GM21390 (cell line): ENCODE data around the gene VAPB.
"Not testable (repeated sequence)": the region's sequence is repeated elsewhere in the genome, so short reads cannot be mapped to it uniquely, and the experiment has no call there.

Experiments
- ATAC-seq: cut with Tn5 transposase; IDR thresholded peaks from one replicate; pipeline ENCODE4 v1.9.1; 2021; ENCODE audit not compliant: unreplicated experiment

The VAPB gene

DNA sequence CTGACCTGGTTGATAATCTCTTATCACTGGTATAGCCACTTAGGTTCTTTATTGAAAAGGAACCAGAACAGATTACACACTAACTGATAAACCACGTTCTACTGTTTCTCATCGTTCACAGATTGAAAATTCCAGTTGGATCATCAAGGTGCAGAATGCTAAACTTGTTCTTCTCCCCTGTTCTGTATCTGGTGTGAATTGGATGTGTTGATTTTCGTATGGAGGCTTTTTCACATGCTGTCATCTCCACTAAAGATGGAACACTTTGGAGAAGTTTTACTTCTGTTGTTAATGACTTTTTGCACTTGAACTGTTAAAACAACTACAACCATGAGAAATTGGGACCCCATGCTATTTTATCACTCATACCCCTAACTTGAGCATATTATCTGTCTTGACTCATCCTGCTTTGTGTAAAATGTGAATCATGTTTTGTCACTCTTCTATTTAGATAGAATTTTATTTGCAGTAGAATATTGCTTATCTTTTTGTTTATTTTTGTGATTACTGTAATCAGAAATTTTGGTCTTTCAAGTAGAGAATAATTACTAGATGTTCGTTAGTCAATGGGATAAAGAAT lies 17.5 kb downstream of the VAPB start:
- ATAC-seq, result no peak

DNA sequence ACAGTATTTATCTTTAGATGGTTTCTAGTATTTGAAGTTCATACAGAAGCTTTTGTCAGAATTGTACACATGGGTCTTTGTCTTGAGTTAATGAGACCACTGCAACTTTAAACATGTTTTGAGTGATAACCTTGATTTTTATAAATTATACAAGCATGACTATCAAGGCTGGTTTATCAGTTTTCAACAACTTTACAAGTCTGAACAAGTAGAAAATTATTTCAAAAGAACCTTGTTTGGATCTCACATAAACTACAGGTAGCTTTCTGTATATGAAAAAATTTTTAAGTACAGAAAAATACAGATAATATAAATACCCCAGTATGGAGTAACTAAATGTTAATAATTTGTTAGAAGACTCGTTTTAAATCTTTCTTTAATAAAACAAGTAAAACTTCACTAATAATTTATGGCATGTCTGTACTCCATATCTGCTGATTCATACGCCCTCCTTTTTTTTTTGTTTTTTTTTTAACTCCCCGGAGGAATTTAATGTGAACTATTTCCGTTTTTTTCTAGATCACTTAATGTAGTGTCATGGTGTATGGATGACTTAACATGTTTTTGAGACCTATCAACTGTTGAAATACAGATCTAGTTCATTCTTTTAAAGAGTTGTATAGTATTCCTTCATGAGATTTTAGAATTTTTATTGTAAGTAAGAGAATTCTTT lies 18.3 kb downstream of the VAPB start:
- no peak for ATAC-seq

DNA sequence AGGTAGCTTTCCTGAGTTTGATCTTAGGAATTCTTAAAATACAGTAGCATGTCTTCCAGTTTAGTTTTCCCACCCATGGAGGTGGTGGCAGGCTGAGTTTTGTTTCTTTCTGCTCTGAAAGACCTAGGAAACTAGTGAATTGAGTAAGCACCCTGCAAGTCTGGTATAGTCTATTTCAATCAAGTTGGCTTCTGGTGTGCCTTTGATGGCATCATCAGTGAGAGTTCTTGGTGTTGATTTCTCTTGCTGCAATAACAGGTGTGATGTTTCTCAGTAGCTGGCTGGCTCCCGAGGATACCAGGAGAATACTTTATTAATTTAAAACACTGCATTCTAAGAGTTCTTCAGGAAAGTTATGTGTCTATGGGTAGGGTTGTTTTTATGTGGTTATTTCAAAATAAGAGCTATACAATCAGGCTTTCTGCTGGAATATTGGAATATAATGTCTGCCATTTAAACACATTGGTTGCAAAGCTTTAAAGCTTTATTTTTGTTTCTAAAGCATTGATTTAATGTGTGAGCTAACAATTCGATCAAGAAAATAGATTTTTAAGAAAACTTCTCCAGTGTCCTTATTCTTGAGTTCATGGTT lies 19.0 kb downstream of the VAPB start:
- ATAC-seq, result peak; percentile 70

DNA sequence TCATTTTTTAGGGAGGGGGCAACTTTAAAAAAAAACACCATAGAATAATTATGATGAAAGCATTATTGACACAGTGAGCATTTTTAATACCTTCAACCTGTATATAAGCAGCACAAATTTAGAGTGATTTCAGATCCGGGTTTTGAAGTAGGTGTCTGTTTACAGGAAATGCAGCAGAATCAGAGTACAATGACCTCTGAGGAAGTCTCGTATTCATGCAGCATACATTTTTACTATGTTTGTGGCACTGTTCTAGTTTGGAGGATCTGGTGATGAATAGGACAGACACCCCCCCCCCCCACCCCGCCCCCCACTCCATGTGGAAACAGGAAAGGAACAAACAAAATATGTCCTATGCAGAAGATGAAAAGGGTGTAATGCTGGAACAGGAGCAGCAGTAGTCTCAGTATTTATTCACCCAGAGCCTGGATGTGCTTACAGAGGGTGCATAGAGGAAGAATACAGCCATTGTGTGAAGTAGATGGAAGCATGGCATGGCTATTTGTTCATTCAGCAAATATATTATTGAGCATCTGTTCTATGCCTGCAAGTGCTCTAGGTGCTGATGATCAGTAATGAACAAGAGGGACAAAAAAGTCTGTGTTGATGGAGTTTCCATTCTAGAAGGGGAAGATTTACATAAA lies 19.7 kb downstream of the VAPB start:
- ATAC-seq, result no peak

DNA sequence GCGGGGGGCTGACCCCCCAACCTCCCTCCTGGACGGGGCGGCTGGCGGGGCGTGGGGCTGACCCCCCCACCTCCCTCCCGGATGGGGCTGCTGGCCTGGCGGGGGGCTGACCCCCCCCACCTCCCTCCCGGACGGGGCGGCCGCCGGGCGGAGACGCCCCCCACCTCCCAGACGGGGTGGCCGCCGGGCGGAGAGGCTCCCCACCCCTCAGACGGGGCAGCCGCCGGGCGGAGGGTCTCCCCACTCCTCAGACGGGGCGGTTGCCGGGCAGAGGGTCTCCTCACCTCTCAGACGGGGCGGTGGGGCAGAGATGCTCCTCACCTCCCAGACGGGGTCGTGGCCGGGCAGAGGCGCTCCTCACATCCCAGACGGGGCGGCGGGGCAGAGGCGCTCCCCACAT lies 25.2 kb downstream of the VAPB start:
- not testable (repeated sequence) for ATAC-seq

DNA sequence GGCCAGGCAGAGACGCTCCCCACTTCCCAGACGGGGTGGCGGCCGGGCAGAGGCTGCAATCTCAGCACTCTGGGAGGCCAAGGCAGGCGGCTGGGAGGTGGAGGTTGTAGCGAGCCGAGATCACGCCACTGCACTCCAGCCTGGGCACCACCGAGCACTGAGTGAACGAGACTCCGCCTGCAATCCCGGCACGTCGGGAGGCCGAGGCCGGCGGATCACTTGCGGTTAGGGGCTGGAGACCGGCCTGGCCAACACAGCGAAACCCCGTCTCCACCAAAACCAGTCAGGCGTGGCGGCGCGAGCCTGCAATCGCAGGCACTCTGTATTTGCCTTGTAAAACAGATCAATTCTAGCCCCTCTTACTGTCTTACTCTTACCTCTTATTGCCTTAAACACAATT lies 25.8 kb downstream of the VAPB start:
- not testable (repeated sequence) for ATAC-seq

DNA sequence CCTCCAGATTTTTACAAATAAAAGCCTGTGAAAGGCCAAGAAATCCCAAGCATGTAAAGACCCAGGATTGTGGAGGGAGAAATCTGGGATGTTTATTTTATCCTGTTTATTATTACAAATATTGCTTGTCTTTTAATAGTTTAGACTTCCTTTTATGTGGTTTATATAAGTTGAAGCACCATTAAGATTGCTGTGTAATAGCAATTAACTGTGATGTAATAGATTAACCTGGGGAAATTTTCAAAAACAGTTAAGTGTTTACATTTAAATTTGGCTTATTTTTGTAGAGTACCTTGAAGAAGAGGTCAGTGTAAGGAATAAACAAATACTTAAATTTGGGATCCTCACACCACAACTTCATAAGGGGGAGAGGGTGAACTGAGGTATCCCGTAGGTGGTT lies 27.0 kb downstream of the VAPB start:
- ATAC-seq, result no peak

DNA sequence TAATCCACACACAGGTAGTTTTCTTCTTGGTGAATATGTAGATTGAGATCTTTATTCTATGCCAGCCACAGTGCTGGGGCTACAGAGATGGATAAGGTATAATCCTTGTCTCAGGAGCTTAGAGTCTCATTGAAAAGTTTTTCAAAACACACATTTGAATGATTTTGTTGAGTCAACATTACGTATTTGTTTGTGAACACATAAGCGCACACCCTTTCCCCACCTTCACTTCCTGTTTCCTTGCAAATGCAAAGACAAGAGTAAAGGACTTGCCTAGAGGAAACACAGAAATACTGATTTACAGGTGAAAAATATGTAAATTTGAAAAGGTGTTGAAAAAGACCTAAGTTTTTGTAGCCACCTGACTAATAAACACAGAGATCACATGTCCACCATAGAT lies 27.8 kb downstream of the VAPB start:
- ATAC-seq, result no peak

DNA sequence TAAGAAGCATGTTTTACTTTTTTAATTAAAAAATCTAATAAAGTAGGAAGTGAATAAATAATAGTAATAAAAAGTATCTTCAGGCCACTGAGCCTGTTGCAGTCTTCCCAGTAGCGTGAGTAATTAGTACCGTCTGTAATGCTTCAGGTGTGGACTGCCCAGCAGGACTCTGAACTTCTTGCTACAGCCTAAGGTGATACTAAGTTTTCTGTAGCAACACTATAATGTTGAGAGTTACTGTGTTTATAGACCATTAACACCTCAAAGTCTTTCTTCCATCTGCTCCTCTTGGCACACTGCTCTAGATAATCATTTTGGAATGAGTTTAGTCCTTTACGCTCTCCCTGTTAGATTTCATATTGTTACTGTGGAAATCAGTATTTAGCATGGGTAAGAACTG lies 28.4 kb downstream of the VAPB start:
- no peak for ATAC-seq

DNA sequence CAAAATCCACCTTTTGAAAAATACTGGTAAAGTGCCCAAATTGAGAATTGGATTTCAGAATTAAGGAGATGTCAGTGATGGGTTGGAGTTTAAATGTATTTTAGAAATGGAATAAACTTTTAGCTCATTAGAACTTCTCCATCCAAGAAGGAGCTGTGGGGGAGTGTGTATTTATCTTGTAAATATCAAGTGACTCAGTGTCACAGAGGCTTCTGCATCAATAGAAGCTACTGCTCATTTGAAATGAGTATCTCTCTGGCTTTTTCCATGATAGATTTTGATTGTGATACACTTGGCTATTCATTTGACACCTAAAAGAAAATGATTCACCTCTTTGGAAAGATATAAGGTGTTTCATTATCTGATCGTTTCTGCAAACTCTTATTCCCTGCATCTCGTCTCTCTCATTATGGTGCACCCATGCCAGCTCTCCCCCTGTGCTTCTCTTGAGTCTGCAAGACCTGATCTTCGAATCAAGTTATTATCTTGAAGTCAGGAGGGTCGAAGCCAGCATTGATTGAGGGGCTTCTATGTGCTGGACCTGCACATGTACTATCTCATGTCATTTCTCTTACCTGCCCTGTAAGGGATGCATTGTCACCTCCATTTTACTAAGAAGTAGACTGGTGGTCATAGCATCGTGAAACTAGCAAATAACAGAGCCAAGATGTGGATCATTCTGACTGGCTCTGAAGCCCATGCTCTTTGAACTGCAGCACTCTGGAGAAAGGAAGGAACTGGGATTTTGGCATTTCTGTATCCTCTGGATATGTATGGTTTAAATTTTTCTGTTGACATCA lies 30.1 kb downstream of the VAPB start:
- no peak for ATAC-seq

DNA sequence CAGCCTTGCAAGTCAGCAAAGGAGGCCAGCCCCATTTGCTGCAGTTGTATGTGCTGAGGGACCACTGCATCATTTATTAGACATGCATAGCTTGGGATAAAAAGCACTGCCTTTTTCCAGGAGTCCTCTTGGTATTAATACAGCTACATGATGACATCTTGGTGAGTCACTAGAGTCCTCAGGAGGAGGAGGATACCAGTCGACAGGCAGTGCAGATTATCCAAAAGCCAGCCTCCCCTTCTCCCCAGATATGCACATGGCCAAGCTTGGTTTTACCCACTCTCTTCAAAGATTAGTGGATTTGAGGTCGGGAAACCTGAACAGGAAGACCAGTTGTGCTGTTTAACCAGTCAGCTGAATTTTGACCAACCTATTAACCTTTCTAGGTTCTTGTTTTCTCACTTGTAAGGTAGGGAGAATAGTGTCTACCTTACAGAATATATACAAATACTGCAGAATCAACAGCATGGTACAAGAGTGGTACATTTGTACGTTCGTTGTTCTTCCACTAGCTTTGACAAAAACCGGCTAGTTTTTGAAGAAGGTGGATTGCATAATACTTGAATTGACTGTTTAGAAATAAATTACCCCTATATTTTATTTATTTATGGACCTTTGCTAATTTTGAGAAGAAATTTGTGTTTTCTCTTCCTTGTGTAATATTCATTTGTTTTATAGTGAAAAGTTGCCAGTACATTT lies 31.9 kb downstream of the VAPB start:
- ATAC-seq, result no peak

DNA sequence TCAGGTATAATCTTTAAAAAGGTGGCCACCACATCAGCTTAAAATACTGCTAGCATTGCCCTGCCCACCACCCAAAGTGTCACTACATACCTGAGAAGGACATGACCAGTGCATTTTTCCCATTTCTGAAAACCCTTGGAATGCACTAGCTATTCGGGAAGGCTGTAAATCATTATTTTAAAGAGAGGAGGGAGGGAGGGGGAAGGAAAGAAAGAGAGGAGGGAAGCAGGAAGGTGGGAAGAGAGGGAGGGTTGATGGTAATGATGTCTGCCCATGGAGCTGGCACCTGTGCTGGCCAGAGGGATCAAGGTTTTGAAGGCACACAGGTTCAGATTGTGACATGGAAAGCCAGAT lies 32.4 kb downstream of the VAPB start:
- no peak for ATAC-seq

DNA sequence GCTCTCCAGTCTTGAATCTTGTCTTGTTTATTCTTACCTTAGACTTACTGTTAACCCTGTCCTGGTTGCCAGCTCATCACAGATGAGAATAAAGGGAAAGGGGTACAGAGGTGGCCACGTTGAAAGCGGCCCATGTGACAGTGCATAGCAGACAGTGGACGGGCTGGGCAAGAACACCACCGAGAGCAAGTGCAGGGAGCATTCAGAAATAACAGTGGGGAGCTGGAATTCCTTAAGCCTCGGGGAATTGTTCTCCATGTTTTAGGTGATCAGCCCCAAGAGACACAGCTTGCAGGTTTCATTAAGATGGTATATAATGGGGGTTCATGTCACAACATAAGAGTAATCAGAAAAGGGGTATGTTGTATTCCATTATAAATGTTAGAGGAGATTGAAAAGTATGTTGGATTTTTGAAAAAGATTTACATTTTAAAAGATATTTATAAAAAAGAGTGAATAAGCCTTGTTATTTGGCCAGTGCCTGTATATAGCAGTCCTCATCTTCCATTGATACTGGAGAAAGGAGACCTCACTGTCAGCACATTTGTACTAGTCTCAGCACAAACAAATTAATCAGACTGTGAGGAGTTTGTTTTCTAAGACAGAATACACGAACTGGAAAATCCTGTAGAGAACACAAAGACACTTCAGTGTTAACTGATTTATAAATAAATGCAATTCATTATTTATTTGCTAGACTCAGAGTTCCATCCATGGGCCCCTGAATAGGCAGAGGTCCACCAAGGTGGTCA lies 35.4 kb downstream of the VAPB start:
- no peak for ATAC-seq

DNA sequence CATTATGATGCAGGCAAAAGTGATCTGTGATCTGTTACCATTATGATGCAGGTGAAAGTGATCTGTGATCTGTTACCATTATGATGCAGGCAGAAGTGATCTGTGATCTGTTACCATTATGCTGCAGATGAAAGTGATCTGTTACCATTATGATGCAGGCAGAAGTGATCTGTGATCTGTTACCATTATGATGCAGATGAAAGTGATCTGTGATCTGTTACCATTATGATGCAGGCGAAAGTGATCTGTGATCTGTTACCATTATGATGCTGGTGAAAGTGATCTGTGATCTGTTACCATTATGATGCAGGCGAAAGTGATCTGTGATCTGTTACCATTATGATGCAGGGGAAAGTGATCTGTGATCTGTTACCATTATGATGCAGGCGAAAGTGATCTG lies 38.5 kb downstream of the VAPB start:
- ATAC-seq, result not testable (repeated sequence)

DNA sequence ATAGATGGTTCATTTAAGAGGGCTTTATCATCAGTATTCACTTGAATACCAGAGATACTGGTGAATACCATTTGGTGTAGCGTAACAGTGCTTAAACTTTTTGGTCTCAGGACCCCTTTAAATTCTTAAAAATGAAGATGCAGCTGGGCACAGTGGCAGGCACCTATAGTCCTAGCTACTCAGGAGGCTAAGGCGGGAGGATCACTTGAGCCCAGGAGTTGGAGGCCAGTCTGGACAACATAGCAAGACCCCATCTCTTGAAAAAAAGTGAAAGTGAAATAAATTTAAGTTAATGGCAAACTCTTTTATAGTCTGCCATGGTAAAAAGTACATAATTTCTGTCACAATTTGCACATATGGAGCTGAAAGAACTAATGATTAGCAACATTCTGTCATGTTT lies 39.3 kb downstream of the VAPB start:
- no peak for ATAC-seq

DNA sequence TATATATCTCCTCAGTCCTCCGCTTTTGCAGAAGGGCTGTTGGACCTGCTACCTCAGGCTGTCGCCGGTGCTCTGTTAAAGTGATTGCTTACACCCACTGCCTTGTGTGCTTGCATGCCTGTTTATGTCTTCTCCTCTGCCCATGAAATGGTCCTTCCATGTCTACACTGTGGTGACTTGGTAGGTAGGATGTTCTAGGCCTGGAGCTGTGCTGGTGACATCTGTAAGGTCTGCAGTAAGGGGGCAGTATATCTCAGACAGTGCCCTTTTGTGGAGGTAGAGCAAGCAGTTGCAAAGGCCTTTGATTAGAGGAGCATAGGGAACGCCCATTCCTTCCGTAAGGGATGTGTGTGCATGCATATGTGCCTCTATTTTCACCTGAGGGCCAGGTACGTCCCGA lies 40.3 kb downstream of the VAPB start:
- ATAC-seq, result no peak

DNA sequence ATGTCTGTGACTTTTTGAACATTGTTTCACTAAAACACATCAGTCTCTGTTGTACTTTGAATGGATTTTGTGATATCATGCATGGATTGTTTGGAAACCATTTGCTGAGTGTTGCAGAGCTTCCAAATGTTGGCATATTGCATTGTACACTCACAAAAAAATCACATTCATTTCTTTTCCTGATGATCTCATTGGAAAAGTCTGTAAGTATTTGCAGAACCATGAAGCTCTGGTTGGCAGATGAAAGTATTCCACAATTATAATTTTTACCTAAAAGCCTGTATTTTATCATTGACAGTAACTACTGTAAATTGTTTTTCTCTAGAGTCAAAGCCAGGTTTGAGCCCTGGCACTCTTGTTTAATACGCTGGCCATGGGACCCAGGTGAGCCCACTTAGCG lies 42.1 kb downstream of the VAPB start:
- no peak for ATAC-seq

DNA sequence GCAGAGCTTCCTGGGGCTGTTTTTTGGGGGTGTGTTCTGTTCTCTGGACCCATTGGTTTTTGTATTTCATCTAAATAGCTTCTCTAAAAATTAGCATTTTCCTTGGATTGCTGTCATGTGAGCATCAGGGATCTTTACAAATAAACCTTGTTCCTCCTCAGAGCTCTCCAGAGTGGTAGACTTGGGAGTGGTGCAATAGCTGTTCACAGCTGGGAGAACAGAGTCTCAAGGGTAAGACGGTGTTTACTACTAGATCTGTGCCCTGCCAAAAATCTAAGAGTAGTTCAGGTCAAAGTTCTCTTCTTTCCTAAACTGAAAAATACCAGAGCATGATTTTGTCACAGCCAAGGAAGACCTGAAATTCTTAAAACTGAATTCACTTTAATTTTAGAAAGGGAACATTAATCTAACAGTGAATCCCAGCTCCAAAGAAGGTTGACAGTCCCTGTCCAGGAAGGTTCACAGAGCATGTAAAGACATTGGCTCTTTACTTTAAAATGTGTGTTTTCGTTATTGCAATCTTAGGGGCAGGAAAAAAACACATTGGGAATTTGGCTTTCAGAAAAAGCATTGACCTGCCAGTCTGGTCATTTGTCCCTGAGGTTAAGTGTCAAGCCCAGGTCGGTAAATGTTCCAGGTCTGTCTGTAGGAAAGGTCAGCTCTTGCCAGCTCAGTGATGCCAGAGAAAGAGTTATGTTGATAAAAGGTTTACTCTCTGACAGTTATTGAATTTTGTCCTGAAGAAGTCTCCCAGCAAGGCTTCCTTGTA lies 43.3 kb downstream of the VAPB start:
- ATAC-seq, result no peak

DNA sequence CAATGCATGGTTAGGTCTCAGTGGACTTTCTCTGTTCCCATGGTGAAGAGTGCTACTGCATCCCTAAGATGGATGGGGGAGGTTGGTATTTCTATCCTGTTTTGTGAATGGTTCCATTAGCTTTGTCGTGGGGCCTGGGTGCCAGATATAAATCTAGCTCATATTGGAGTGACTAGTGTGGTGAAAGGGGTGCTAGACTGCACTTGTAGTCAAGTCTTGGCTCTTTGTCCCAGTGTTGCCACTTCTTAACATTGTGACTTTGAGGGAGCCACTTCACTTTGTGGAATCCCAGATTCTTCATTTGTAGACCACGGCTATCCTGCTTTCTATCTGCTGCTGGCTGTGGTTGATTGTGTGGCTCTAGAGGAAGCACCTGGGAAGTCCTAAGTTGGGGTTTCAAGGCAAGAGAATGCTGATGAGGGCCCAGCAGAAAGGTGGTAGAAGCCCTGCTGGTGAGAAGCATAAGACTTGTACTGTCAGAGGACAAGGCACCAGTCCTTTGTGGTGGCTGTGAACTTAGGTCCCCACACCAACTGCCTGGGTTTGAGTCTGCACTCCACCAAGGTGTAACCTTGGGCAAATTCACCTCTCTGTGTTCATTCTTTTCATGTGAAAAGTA lies 44.1 kb downstream of the VAPB start:
- ATAC-seq, result no peak
